ENCODE data around the gene CDHR2.

GRCh38 chr5:176526462-176526861 lies 22.7 kb upstream of the CDHR2 start:
- no peak for TF ChIP-seq CTCF (IDR thresholded peaks at IDR 0.05)
- TF ChIP-seq POLR2A (IDR thresholded peaks at IDR 0.05), result no peak
- TF ChIP-seq POLR2AphosphoS5 (IDR thresholded peaks at IDR 0.05; ENCODE audit: insufficient read depth in 1 of 2, low read depth in 1 of 2), result no peak
